Measurements from ENCODE around the gene TMEM51.

- TF ChIP-seq POLR2A (IDR thresholded peaks at IDR 0.05), result no peak
- no peak for TF ChIP-seq CTCF (IDR thresholded peaks at IDR 0.05 in 8 of 11, conservative IDR thresholded peaks at IDR 0.05 in 3 of 11)
- TF ChIP-seq POLR2AphosphoS5 (IDR thresholded peaks at IDR 0.05), result no peak
These were observed 22.6 kb downstream of the TMEM51 start for GRCh38 chr1:15176120-15176519.

All from spleen (tissue), 7 donors.